Stimulated activated CD8-positive, alpha-beta memory T cell treated with anti-CD3 and anti-CD28 coated beads, Interleukin-12 subunit alpha, Interleukin-12 subunit beta, amount 100 ng/mL, for 24 hours (primary cell): ENCODE measurements around the gene OR10P1.

Experiments used
- DNase-seq: peaks from one replicate; pipeline ENCODE4 v3.0.0-alpha.2; 2020; ENCODE audit errors: extremely low read depth

The OR10P1 gene

GRCh38 chr12:55684761-55685370 is 48.2 kb downstream of the OR10P1 start:
- no peak for DNase-seq

- DNase-seq = no peak
These were observed 49.0 kb downstream of the OR10P1 start for GRCh38 chr12:55685671-55686070.

DNA sequence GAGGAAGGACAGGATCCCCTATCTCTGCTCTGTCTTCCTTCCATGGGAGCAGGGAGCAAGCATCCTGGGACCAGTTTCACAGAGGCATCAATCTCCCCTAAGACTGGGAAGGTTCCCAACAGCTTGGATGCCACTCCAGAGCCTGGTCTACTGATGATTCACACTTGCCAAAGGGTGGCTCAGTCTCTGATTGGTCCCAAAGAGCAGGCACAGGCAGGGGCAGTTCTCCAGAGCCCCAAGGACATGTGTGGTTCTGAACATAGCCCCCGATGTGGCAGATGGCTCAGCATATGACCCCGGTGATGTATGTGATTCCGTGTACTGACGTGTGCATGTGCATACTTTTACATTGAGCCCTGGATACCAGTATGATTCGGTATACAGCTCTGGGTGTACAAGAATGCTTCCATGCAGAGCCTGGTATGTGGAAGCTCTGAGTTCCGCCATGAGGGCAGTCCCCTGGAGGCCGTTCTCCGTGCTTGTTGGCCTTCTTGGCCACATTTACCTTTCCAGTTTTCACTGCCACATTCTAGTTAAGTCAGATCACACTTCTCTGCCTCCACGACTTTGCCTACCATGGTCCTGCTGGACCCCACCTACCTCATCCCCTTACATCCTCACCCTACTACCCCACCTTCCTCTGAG is 49.8 kb downstream of the OR10P1 start:
- DNase-seq = no peak
